Endothelial cell (in vitro differentiated cells): Measurements from ENCODE around the gene SNF8. TPM values are rescaled to one million over a fixed set of nuclear protein-coding genes. Genes with fewer than 3 reads are reported as not detected.

Experiments
- DNase-seq: peaks from one replicate; pipeline ENCODE4 v3.0.0; 2021; ENCODE audit warnings: low spot score
- H3K27ac Mint-ChIP-seq: one replicate; pipeline ENCODE4 v1.8.0; 2021; ENCODE audit warnings: mixed read lengths, inconsistent platforms; ENCODE audit not compliant: unreplicated experiment
- H3K27me3 Mint-ChIP-seq: one replicate; pipeline ENCODE4 v1.8.0; 2021; ENCODE audit warnings: mild to moderate bottlenecking, moderate library complexity, mixed read lengths, inconsistent platforms; ENCODE audit not compliant: unreplicated experiment
- H3K36me3 Mint-ChIP-seq: one replicate; pipeline ENCODE4 v1.8.0; 2021; ENCODE audit warnings: mild to moderate bottlenecking, low read depth, mixed read lengths, inconsistent platforms; ENCODE audit not compliant: unreplicated experiment
- H3K4me1 Mint-ChIP-seq: one replicate; pipeline ENCODE4 v1.8.0; 2021; ENCODE audit warnings: mild to moderate bottlenecking, mixed read lengths, inconsistent platforms; ENCODE audit not compliant: unreplicated experiment
- H3K4me3 Mint-ChIP-seq: one replicate; pipeline ENCODE4 v1.8.0; 2021; ENCODE audit warnings: mild to moderate bottlenecking, mixed read lengths, inconsistent platforms; ENCODE audit not compliant: unreplicated experiment
- H3K9me3 Mint-ChIP-seq: one replicate; pipeline ENCODE4 v1.8.0; 2021; ENCODE audit warnings: mixed read lengths, inconsistent platforms; ENCODE audit not compliant: unreplicated experiment
- CTCF ChIP-seq: fragments of 200-600 bp; sonication (generic); IDR thresholded peaks from one replicate; pipeline ENCODE4 v1.5.0; 2021; ENCODE audit warnings: antibody characterized with exemption; ENCODE audit not compliant: unreplicated experiment
- total RNA-seq: library from RNA; stranded (reverse); fragmentation: NEBNext Ultra II Directional; extraction: Animal tissue kit (Norgen Biotek cat#: 25700); gene quantifications from one replicate; pipeline ENCODE4 v1.2.1, GENCODE V29; 2021; ENCODE audit not compliant: unreplicated experiment

The SNF8 gene
- total RNA-seq, 1 donor from 2014 or later: 149 TPM

GRCh38 chr17:48903401-48903800, 41.2 kb downstream of the SNF8 start:
- Mint-ChIP-seq H3K36me3 (no peaks in the 10 kb centered on the region), H3K4me1 (no peaks in the 10 kb centered on the region), H3K9me3 (no peaks in the 10 kb centered on the region), H3K27ac (no peak overlapping the region), H3K4me3 (no peak overlapping the region), H3K27me3 (peaks cover 1% of the 10 kb centered on the region)
- no peak for TF ChIP-seq CTCF
- no peak for DNase-seq

GRCh38 chr17:48901241-48901640, 43.4 kb downstream of the SNF8 start:
- TF ChIP-seq CTCF: no peak
- Mint-ChIP-seq H3K4me3 (no peak overlapping the region), H3K9me3 (no peaks in the 10 kb centered on the region), H3K27ac (no peak overlapping the region), H3K36me3 (no peaks in the 10 kb centered on the region), H3K27me3 (no peaks in the 10 kb centered on the region), H3K4me1 (no peaks in the 10 kb centered on the region)
- no peak for DNase-seq

GRCh38 chr17:48894886-48895285, 49.8 kb downstream of the SNF8 start:
- no peaks in the 10 kb centered on the region for H3K36me3 Mint-ChIP-seq
- peaks cover 10% of the 10 kb centered on the region for H3K4me1 Mint-ChIP-seq
- no peak for DNase-seq
- H3K9me3 Mint-ChIP-seq: no peaks in the 10 kb centered on the region
- H3K27me3 Mint-ChIP-seq: peaks cover 9% of the 10 kb centered on the region
- no peak for TF ChIP-seq CTCF
- H3K4me3 Mint-ChIP-seq: peak overlapping the region; percentile 31
- no peak overlapping the region for H3K27ac Mint-ChIP-seq

- peaks cover 9% of the 10 kb centered on the region for H3K27me3 Mint-ChIP-seq
- DNase-seq: no peak
- peak overlapping the region; percentile 91 for H3K4me3 Mint-ChIP-seq
- no peak for TF ChIP-seq CTCF
- H3K27ac Mint-ChIP-seq: peak overlapping the region; percentile 89
- no peaks in the 10 kb centered on the region for H3K36me3 Mint-ChIP-seq
- no peaks in the 10 kb centered on the region for H3K9me3 Mint-ChIP-seq
- H3K4me1 Mint-ChIP-seq: peaks cover 10% of the 10 kb centered on the region
Measured at GRCh38 chr17:48893646-48894508, 50.8 kb downstream of the SNF8 start.

- H3K27me3 Mint-ChIP-seq: peaks cover 9% of the 10 kb centered on the region
- no peaks in the 10 kb centered on the region for H3K36me3 Mint-ChIP-seq
- no peaks in the 10 kb centered on the region for H3K9me3 Mint-ChIP-seq
- peaks cover 10% of the 10 kb centered on the region for H3K4me1 Mint-ChIP-seq
- H3K27ac Mint-ChIP-seq: peak overlapping the region; percentile 89
- DNase-seq: no peak
- H3K4me3 Mint-ChIP-seq: peak overlapping the region; percentile 91
- no peak for TF ChIP-seq CTCF
Measured at GRCh38 chr17:48892940-48893645, 51.5 kb downstream of the SNF8 start.
